A673 (cell line): ENCODE measurements around the gene ARHGEF28. TPM values are rescaled to one million over a fixed set of nuclear protein-coding genes. Genes with fewer than 3 reads are reported as not detected.

Experiments
- BruUV-seq: library from RNA; stranded (reverse); fragments of 400-500 nt; replicated peaks from 2 replicates; lab custom pipeline; 2021; lab: Mats Ljungman, UMichigan
- CTCF ChIA-PET: fragments of 300-600 bp; sonication (Branson Sonifier 250); formaldehyde crosslinking; loops from one replicate; lab custom pipeline; 2022; ENCODE audit warnings: antibody characterized with exemption; lab: Charles Lee
- POLR2A ChIA-PET: fragments of 300-600 bp; sonication (Branson Sonifier 250); formaldehyde crosslinking; loops from one replicate; lab custom pipeline; 2022; ENCODE audit warnings: antibody characterized with exemption; ENCODE audit not compliant: low non-redundant PET; lab: Charles Lee
- DNase-seq: peaks from one replicate; pipeline ENCODE4 v3.0.0-alpha.2; 2015; ENCODE audit warnings: low spot score
- H3K27ac ChIP-seq: fragments of 200-600 bp; sonication (generic); 2 replicates; pipeline ENCODE4 v1.5.1; 2016; ENCODE audit warnings: mixed run types, low read depth, mild to moderate bottlenecking, mixed read lengths, antibody characterized with exemption, low read length; ENCODE audit not compliant: poor library complexity, severe bottlenecking
- H3K27me3 ChIP-seq: fragments of 200-600 bp; sonication (generic); replicated peaks from 2 replicates; pipeline ENCODE4 v1.6.1; 2017; ENCODE audit warnings: mixed run types, low read depth, mild to moderate bottlenecking, mixed read lengths, antibody characterized with exemption, low read length; ENCODE audit not compliant: insufficient read depth, poor library complexity
- H3K36me3 ChIP-seq: fragments of 200-600 bp; sonication (generic); 2 replicates; pipeline ENCODE4 v1.6.1; 2016; ENCODE audit warnings: mixed run types, mild to moderate bottlenecking, mixed read lengths, antibody characterized with exemption, low read length; ENCODE audit not compliant: insufficient read depth, poor library complexity, severe bottlenecking
- H3K4me1 ChIP-seq: fragments of 200-600 bp; sonication (generic); 2 replicates; pipeline ENCODE4 v1.6.1; 2017; ENCODE audit warnings: mixed run types, mild to moderate bottlenecking, mixed read lengths, antibody characterized with exemption, low read length; ENCODE audit not compliant: insufficient read depth, poor library complexity, severe bottlenecking
- H3K4me3 ChIP-seq: fragments of 200-600 bp; sonication (generic); 2 replicates; pipeline ENCODE4 v1.5.1; 2016; ENCODE audit warnings: low read depth, mixed run types, mild to moderate bottlenecking, mixed read lengths, low read length; ENCODE audit not compliant: poor library complexity, severe bottlenecking
- H3K9me3 ChIP-seq: fragments of 200-600 bp; sonication (generic); 2 replicates; pipeline ENCODE4 v1.6.1; 2016; ENCODE audit warnings: mixed run types, low read depth, mild to moderate bottlenecking, mixed read lengths, antibody characterized with exemption, low read length; ENCODE audit not compliant: poor library complexity, severe bottlenecking
- CTCF ChIP-seq: fragments of 300-800, 200-600 bp; sonication (generic); conservative IDR thresholded peaks from 2 replicates; pipeline ENCODE4 v1.5.1; 2017; ENCODE audit warnings: low read depth, mild to moderate bottlenecking, antibody characterized with exemption, low read length, moderate library complexity, mixed read lengths
- EZH2 ChIP-seq: fragments of 200-600 bp; sonication (generic); IDR thresholded peaks from 2 replicates; pipeline ENCODE4 v1.6.1; 2017; ENCODE audit warnings: borderline replicate concordance, low read depth, mild to moderate bottlenecking, mixed read lengths, antibody characterized with exemption, low read length; ENCODE audit not compliant: poor library complexity, severe bottlenecking
- intact Hi-C: fragments of 100-400 bp; cut with micrococcal nuclease; formaldehyde crosslinking; loops from one replicate; pipeline ENCODE4 v1.10.0; 2022; ENCODE audit not compliant: unreplicated experiment
- total RNA-seq: library from RNA; stranded (reverse); gene quantifications from 2 replicates; pipeline ENCODE4 v1.2.3, GENCODE V29; 2021

The ARHGEF28 gene
- total RNA-seq, 1 experiment from 2014 or later: 3.4 TPM

- TF ChIP-seq CTCF (no peak), EZH2 (no peak)
- CTCF ChIA-PET: no interaction called here
- POLR2A ChIA-PET: no interaction called here
- H3K36me3 ChIP-seq: no peaks in the 10 kb centered on the region
- no peak overlapping the region for H3K4me3 ChIP-seq
- intact Hi-C loops: no loop called here
- peaks cover 98% of the 10 kb centered on the region for H3K27me3 ChIP-seq
- no peaks in the 10 kb centered on the region for H3K9me3 ChIP-seq
- H3K27ac ChIP-seq: no peak overlapping the region
- peaks cover 5% of the 10 kb centered on the region for H3K4me1 ChIP-seq
- no peak for DNase-seq
- no TSS peak for BruUV-seq
Measured at GRCh38 chr5:73917891-73918290, 291.9 kb downstream of the ARHGEF28 start.

- H3K27ac ChIP-seq: no peak overlapping the region
- H3K4me3 ChIP-seq: no peak overlapping the region
- H3K36me3 ChIP-seq: no peaks in the 10 kb centered on the region
- POLR2A ChIA-PET: no interaction called here
- no peaks in the 10 kb centered on the region for H3K9me3 ChIP-seq
- BruUV-seq: no TSS peak
- intact Hi-C loops: no loop called here
- no peak for TF ChIP-seq CTCF
- TF ChIP-seq EZH2: no peak
- H3K27me3 ChIP-seq: peaks cover 98% of the 10 kb centered on the region
- peaks cover 5% of the 10 kb centered on the region for H3K4me1 ChIP-seq
- DNase-seq: no peak
- CTCF ChIA-PET: no interaction called here
Measured at GRCh38 chr5:73918791-73919221, 292.8 kb downstream of the ARHGEF28 start.

GRCh38 chr5:73921741-73922140 is 295.7 kb downstream of the ARHGEF28 start:
- Histone ChIP-seq H3K27ac (no peak overlapping the region), H3K27me3 (peaks cover 98% of the 10 kb centered on the region), H3K4me1 (peaks cover 5% of the 10 kb centered on the region), H3K9me3 (no peaks in the 10 kb centered on the region), H3K4me3 (no peak overlapping the region), H3K36me3 (no peaks in the 10 kb centered on the region)
- no TSS peak for BruUV-seq
- intact Hi-C loops: no loop called here
- no peak for TF ChIP-seq EZH2
- no peak for TF ChIP-seq CTCF
- ChIA-PET CTCF (no interaction called here), POLR2A (no interaction called here)
- DNase-seq: no peak
